CD4-positive, alpha-beta memory T cell (primary cell): Measurements from ENCODE around the gene HIBADH. TPM values are rescaled to one million over a fixed set of nuclear protein-coding genes. Genes with fewer than 3 reads are reported as not detected.

ENCODE experiments used
- CTCF ChIA-PET: fragments of 350-600 bp; sonication (Branson Sonifier 250); formaldehyde crosslinking; loops from one replicate; lab custom pipeline; 2021; ENCODE audit warnings: inconsistent platforms; ENCODE audit not compliant: partially characterized antibody; lab: Charles Lee
- POLR2A ChIA-PET: fragments of 350-600 bp; sonication (Branson Sonifier 250); formaldehyde crosslinking; loops from one replicate; lab custom pipeline; 2021; ENCODE audit not compliant: partially characterized antibody; lab: Charles Lee
- DNase-seq, 5 donors: peaks; one replicate each; pipeline versions ENCODE4 v3.0.0 to v3.0.0-alpha.2; 2020 to 2022; ENCODE audit warnings: mixed read lengths in 1 of 5
- H3K27ac ChIP-seq: one replicate; pipeline ENCODE4 v1.7.0; 2013; ENCODE audit warnings: low read depth, low read length
- H3K27me3 ChIP-seq: 2 replicates; pipeline ENCODE4 v1.7.0; 2013; ENCODE audit warnings: mild to moderate bottlenecking, low read length, moderate library complexity; ENCODE audit not compliant: insufficient read depth
- H3K36me3 ChIP-seq: 2 replicates; pipeline ENCODE4 v1.7.0; 2013; ENCODE audit warnings: mild to moderate bottlenecking, low read length, moderate library complexity; ENCODE audit not compliant: insufficient read depth
- H3K4me1 ChIP-seq: 2 replicates; pipeline ENCODE4 v1.7.0; 2013; ENCODE audit warnings: mild to moderate bottlenecking, low read length, moderate library complexity; ENCODE audit not compliant: insufficient read depth
- H3K4me3 ChIP-seq, 2 donors: one replicate each; pipeline ENCODE4 v1.7.0; 2013; ENCODE audit warnings: low read length in 2 of 2, mild to moderate bottlenecking in 1 of 2
- H3K9me3 ChIP-seq, 2 donors: one replicate each; pipeline ENCODE4 v1.7.0; 2013; ENCODE audit warnings: low read length in 2 of 2, control low read depth in 1 of 2; ENCODE audit not compliant: control insufficient read depth in 1 of 2
- H3K27ac Mint-ChIP-seq, 7 donors: one replicate each; pipeline ENCODE4 v1.8.0; 2020 to 2021; ENCODE audit warnings: mixed read lengths in 7 of 7, mild to moderate bottlenecking in 6 of 7, inconsistent platforms in 3 of 7, moderate library complexity in 3 of 7
- H3K27me3 Mint-ChIP-seq, 2 donors: one replicate each; pipeline ENCODE4 v1.8.0; 2020 to 2021; ENCODE audit warnings: mixed read lengths in 2 of 2
- H3K36me3 Mint-ChIP-seq, 2 donors: one replicate each; pipeline ENCODE4 v1.8.0; 2020 to 2021; ENCODE audit warnings: mixed read lengths in 2 of 2, inconsistent platforms in 1 of 2, mild to moderate bottlenecking in 1 of 2
- H3K4me1 Mint-ChIP-seq, 4 donors: one replicate each; pipeline ENCODE4 v1.8.0; 2020 to 2021; ENCODE audit warnings: mixed read lengths in 4 of 4, mild to moderate bottlenecking in 1 of 4
- H3K4me3 Mint-ChIP-seq, 8 donors: one replicate each; pipeline ENCODE4 v1.8.0; 2020 to 2021; ENCODE audit warnings: mixed read lengths in 8 of 8, mild to moderate bottlenecking in 7 of 8, moderate library complexity in 6 of 8, inconsistent platforms in 3 of 8
- H3K9me3 Mint-ChIP-seq, 8 donors: one replicate each; pipeline ENCODE4 v1.8.0; 2020 to 2021; ENCODE audit warnings: mixed read lengths in 8 of 8, mild to moderate bottlenecking in 5 of 8, inconsistent platforms in 3 of 8, moderate library complexity in 1 of 8
- intact Hi-C: fragments of 100-400 bp; cut with micrococcal nuclease; formaldehyde crosslinking; loops from one replicate; pipeline ENCODE4 v1.15.1; 2023
- polyA plus RNA-seq, 2 donors: library from polyadenylated mRNA; unstranded; fragments of 300-500 nt; fragmentation: Illumina TruSeq; gene quantifications; one replicate each; pipeline ENCODE4 v1.2.3, GENCODE V29; 2021
- total RNA-seq, 2 experiments: library from RNA; stranded (reverse); gene quantifications; one replicate each; pipeline ENCODE4 v1.2.3, GENCODE V29; 2021

Gene HIBADH
- total and polyA plus RNA-seq, 4 experiments from 2014 or later, result 13.6 to 51.3 (median 21.2) TPM

DNA sequence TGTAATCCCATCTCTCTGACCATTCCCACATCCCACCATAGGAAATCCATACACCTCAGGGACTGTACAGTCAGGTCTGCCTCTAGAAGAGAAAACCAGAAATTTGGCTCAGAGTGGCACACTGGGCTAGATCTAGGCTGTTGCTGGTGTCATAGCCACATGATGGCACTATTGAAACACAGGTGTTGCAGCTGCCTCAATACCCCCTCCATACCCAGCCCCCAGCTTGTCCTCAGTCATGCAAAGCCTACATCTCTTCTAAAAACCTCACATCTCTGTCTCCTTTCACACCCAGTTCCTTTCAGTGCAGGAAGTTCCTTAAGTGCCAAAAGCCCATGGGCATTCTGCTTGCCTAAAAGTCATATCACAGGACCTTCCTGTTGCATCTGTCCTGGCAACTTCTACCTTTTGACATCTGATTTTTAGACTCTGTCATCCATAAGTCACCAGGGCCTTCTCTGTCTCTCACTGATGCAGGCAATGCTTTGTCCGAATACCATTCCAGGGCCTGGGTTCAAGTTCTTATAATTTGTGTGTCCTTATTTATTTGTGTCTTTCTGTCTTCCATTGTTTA lies 27.0 kb upstream of the HIBADH start:
- H3K27me3 ChIP-seq, result no peaks in the 10 kb centered on the region
- peak overlapping the region in 1 of 7 donors; percentile 13 for H3K27ac Mint-ChIP-seq
- H3K4me3 Mint-ChIP-seq, result no peak overlapping the region
- no peaks in the 10 kb centered on the region for H3K4me1 Mint-ChIP-seq
- no peaks in the 10 kb centered on the region for H3K4me1 ChIP-seq
- DNase-seq, result peak in 3 of 5 donors; percentile 1 to 4 (median 2)
- intact Hi-C loops, result loop anchor here (2.0 kb wide), 1 partner anchor 331 kb away; no protein-coding TSS in a partner anchor
- no peaks in the 10 kb centered on the region for H3K36me3 ChIP-seq
- ChIA-PET CTCF (interaction anchor here (1.6 kb wide), 1 partner anchor 330 kb away, joined by 5 read pairs; no protein-coding TSS in a partner anchor), POLR2A (no interaction called here)
- peaks cover 4 to 12% of the 10 kb centered on the region in 2 donors for H3K27me3 Mint-ChIP-seq
- H3K4me3 ChIP-seq, result no peak overlapping the region
- no peaks in the 10 kb centered on the region for H3K9me3 ChIP-seq
- peaks cover 0 to 7% (median 5%) of the 10 kb centered on the region in 8 donors for H3K9me3 Mint-ChIP-seq
- H3K27ac ChIP-seq, result no peak overlapping the region
- peaks cover 0 to 5% of the 10 kb centered on the region in 2 donors for H3K36me3 Mint-ChIP-seq

DNA sequence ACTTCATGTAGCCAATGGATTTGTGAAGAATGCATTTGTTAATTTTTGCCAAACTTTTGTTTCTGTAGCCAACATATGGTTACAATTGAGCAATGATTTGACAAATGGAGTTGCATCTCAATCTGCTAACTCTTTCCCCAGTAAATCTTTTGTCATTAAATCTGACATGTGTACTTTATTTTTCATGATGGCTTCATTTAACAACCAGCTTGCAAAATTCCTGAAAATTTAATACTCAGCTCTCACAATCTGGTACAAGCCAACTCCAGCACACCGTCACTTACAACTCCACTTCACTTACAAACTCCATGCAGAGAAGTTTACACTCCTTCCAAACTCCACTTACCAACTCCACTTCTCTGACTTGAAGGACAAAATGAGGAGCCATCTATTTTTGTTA lies 26.5 kb upstream of the HIBADH start:
- CTCF ChIA-PET, result no interaction called here
- peaks cover 0 to 5% of the 10 kb centered on the region in 2 donors for H3K36me3 Mint-ChIP-seq

DNA sequence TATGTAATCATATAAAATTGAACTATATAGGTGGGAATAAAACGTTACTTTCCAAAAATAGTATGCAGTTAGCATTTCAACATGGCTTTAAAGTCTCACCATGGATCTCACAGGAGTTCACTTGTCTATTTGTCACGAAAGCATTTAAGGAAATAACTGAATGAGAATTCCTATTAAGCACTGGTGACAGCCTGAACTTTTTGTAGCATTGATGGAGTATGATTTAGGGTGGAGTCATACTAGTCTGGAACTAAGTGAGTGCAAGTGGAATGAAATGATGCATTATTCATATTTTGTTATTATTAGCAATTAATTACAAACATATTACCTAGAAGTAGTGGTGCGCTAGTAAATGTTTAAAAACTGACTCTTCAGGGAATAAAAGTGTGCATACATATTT lies 26.0 kb upstream of the HIBADH start:
- no peaks in the 10 kb centered on the region for H3K36me3 ChIP-seq
- Mint-ChIP-seq H3K27ac (no peak overlapping the region), H3K27me3 (peaks cover 4 to 12% of the 10 kb centered on the region in 2 donors), H3K36me3 (peaks cover 0 to 5% of the 10 kb centered on the region in 2 donors), H3K4me3 (no peak overlapping the region), H3K4me1 (no peaks in the 10 kb centered on the region), H3K9me3 (peaks cover 0 to 7% (median 5%) of the 10 kb centered on the region in 8 donors)
- H3K27me3 ChIP-seq, result no peaks in the 10 kb centered on the region
- ChIA-PET CTCF (no interaction called here), POLR2A (no interaction called here)
- intact Hi-C loops, result no loop called here
- DNase-seq, result no peak
- no peaks in the 10 kb centered on the region for H3K9me3 ChIP-seq
- H3K4me3 ChIP-seq, result no peak overlapping the region
- no peaks in the 10 kb centered on the region for H3K4me1 ChIP-seq
- H3K27ac ChIP-seq, result no peak overlapping the region

More for the DNA sequence above, 26.5 kb upstream of the HIBADH start:
- Histone ChIP-seq H3K36me3 (no peaks in the 10 kb centered on the region), H3K27me3 (no peaks in the 10 kb centered on the region), H3K4me3 (no peak overlapping the region), H3K4me1 (no peaks in the 10 kb centered on the region), H3K9me3 (no peaks in the 10 kb centered on the region), H3K27ac (no peak overlapping the region)
- Mint-ChIP-seq H3K9me3 (peaks cover 0 to 7% (median 5%) of the 10 kb centered on the region in 8 donors), H3K27me3 (peaks cover 4 to 12% of the 10 kb centered on the region in 2 donors), H3K4me1 (no peaks in the 10 kb centered on the region), H3K4me3 (no peak overlapping the region), H3K27ac (peak overlapping the region in 1 of 7 donors; percentile 13)
- intact Hi-C loops, result no loop called here
- POLR2A ChIA-PET, result no interaction called here
- DNase-seq, result no peak

DNA sequence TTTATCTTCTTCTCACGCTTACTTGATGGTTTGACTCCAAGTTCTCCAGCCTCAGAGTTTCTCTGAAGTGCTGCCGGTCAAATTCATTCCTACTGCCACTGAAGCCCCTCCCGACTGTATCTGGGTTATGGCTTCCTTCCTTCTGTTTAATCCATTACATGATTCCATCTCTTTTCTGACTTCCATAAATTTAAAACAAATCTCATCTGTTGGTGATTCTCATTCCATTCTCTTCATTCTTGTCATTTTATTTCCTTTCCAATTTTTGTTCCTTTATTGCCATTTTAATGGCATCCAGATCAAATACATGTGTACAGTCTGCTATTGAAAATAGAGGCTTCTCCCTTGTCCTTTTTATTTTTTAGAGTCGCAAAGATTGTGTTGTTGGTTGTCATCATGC lies 25.4 kb upstream of the HIBADH start:
- Mint-ChIP-seq H3K9me3 (peaks cover 0 to 7% (median 5%) of the 10 kb centered on the region in 8 donors), H3K27ac (no peak overlapping the region), H3K36me3 (peaks cover 0 to 5% of the 10 kb centered on the region in 2 donors), H3K4me3 (no peak overlapping the region), H3K4me1 (no peaks in the 10 kb centered on the region), H3K27me3 (peaks cover 4 to 12% of the 10 kb centered on the region in 2 donors)
- no peak for DNase-seq
- intact Hi-C loops, result no loop called here
- POLR2A ChIA-PET, result no interaction called here
- Histone ChIP-seq H3K27ac (no peak overlapping the region), H3K27me3 (no peaks in the 10 kb centered on the region), H3K36me3 (no peaks in the 10 kb centered on the region), H3K4me1 (no peaks in the 10 kb centered on the region), H3K4me3 (no peak overlapping the region), H3K9me3 (no peaks in the 10 kb centered on the region)
- CTCF ChIA-PET, result no interaction called here

DNA sequence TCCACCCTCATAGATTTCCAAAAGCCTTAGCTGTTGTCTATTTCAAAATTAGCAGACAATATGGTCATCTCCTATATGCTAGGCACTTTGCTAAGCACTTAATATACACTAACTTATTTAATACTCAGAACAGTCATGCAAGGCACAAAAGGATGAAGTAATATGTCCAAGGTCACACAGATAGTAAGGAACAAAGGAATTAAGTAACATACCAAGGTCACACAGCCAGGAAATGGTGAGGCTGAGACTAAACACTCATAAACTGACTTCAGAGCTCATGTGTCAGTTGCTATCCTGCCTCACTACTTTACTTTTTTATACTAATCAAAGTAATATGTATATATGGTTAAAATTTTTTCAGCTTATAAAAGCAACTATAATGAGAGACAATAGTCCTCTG lies 23.6 kb upstream of the HIBADH start:
- DNase-seq, result no peak
- Histone ChIP-seq H3K4me3 (no peak overlapping the region), H3K9me3 (no peaks in the 10 kb centered on the region), H3K27me3 (no peaks in the 10 kb centered on the region), H3K36me3 (no peaks in the 10 kb centered on the region), H3K4me1 (no peaks in the 10 kb centered on the region), H3K27ac (no peak overlapping the region)
- ChIA-PET POLR2A (no interaction called here), CTCF (no interaction called here)
- H3K36me3 Mint-ChIP-seq, result peaks cover 0 to 5% of the 10 kb centered on the region in 2 donors
- peaks cover 0 to 7% (median 5%) of the 10 kb centered on the region in 8 donors for H3K9me3 Mint-ChIP-seq
- intact Hi-C loops, result no loop called here
- H3K4me3 Mint-ChIP-seq, result no peak overlapping the region
- H3K27ac Mint-ChIP-seq, result no peak overlapping the region
- no peaks in the 10 kb centered on the region for H3K4me1 Mint-ChIP-seq
- H3K27me3 Mint-ChIP-seq, result peaks cover 4 to 12% of the 10 kb centered on the region in 2 donors

DNA sequence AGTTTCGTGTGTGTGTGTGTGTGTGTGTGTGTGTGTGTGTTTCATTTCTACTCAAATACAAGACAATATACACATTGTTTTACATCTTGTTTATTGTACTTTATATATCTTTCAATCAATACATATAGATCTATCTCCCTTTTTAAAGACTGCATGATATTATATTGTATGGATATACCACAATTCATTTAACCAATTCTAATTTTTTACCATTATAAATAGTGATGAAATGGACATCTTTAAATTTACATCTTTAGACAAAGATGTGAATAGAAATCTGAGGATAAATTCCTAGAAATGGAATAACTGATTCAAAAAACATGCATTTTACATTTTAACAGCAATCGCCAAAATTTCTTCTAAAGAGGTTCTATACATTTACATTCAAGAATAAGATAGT lies 23.2 kb upstream of the HIBADH start:
- no peaks in the 10 kb centered on the region for H3K4me1 ChIP-seq
- Mint-ChIP-seq H3K27me3 (peaks cover 4 to 12% of the 10 kb centered on the region in 2 donors), H3K4me3 (no peak overlapping the region), H3K27ac (no peak overlapping the region), H3K36me3 (peaks cover 0 to 5% of the 10 kb centered on the region in 2 donors), H3K9me3 (peaks cover 0 to 7% (median 5%) of the 10 kb centered on the region in 8 donors), H3K4me1 (no peaks in the 10 kb centered on the region)
- intact Hi-C loops, result no loop called here
- H3K4me3 ChIP-seq, result no peak overlapping the region
- H3K36me3 ChIP-seq, result no peaks in the 10 kb centered on the region
- no peaks in the 10 kb centered on the region for H3K27me3 ChIP-seq
- DNase-seq, result no peak
- POLR2A ChIA-PET, result no interaction called here
- CTCF ChIA-PET, result no interaction called here
- H3K9me3 ChIP-seq, result no peaks in the 10 kb centered on the region
- H3K27ac ChIP-seq, result no peak overlapping the region

DNA sequence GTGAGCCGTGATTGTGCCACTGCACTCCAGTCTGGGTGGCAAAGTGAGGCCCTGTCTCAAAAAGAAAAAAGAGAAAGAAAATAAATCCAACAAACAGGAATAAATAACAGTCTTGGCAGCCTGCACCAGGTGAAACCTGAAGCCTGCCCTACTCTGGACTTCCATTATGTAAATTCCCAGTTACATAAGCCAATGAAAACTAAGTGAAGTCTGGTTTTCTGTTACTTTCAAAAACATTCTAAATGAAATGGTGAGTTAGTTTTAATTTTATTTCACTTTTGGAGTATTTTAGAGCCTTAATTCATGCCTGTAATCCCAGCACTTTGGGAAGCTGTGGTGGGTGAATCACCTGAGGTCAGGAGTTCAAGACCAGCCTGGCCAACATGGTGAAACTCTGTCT lies 22.5 kb upstream of the HIBADH start:
- POLR2A ChIA-PET, result no interaction called here
- Histone ChIP-seq H3K4me3 (no peak overlapping the region), H3K9me3 (no peaks in the 10 kb centered on the region), H3K4me1 (no peaks in the 10 kb centered on the region), H3K36me3 (no peaks in the 10 kb centered on the region), H3K27me3 (no peaks in the 10 kb centered on the region), H3K27ac (no peak overlapping the region)
- H3K4me1 Mint-ChIP-seq, result no peaks in the 10 kb centered on the region
- peaks cover 0 to 7% (median 5%) of the 10 kb centered on the region in 8 donors for H3K9me3 Mint-ChIP-seq
- CTCF ChIA-PET, result no interaction called here
- H3K27me3 Mint-ChIP-seq, result peaks cover 4 to 12% of the 10 kb centered on the region in 2 donors
- peaks cover 0 to 5% of the 10 kb centered on the region in 2 donors for H3K36me3 Mint-ChIP-seq
- DNase-seq, result no peak
- H3K27ac Mint-ChIP-seq, result no peak overlapping the region
- intact Hi-C loops, result no loop called here
- H3K4me3 Mint-ChIP-seq, result no peak overlapping the region
